NCI-H1436 (cell line): Measurements from ENCODE around the gene AP2M1.
A peak's percentile ranks its signal among the peaks of the same experiment; 100 is the strongest.

Experiments used
- DNase-seq: peaks from one replicate; lab custom pipeline; 2025; lab: John Stamatoyannopoulos, UW

The AP2M1 gene

GRCh38 chr3:184180165-184180564 is 5.5 kb downstream of the AP2M1 start:
- no peak for DNase-seq

- no peak for DNase-seq
Observed at GRCh38 chr3:184181596-184181995, 6.9 kb downstream of the AP2M1 start.

- DNase-seq, result no peak
Observed at GRCh38 chr3:184183679-184184078, 9.0 kb downstream of the AP2M1 start.

GRCh38 chr3:184184546-184185230 is 10.0 kb downstream of the AP2M1 start:
- DNase-seq, result no peak

GRCh38 chr3:184185461-184186183 is 11.0 kb downstream of the AP2M1 start:
- DNase-seq, result peak; percentile 100

GRCh38 chr3:184186184-184186901 is 11.7 kb downstream of the AP2M1 start, which contains the start of gene ABCF3:
ABCF3 (plus strand) TSS chr3:184186199; CDS start chr3:184186208, 9 bp downstream.
- no peak for DNase-seq

- DNase-seq, result no peak
Observed at GRCh38 chr3:184186902-184187207, 12.2 kb downstream of the AP2M1 start.

- no peak for DNase-seq
Observed at GRCh38 chr3:184188080-184188479, 13.4 kb downstream of the AP2M1 start.

GRCh38 chr3:184189421-184189820 is 14.8 kb downstream of the AP2M1 start:
- no peak for DNase-seq

- no peak for DNase-seq
Observed at GRCh38 chr3:184192889-184193288, 18.2 kb downstream of the AP2M1 start.

- DNase-seq, result no peak
Observed at GRCh38 chr3:184193991-184194539, 19.4 kb downstream of the AP2M1 start.

- no peak for DNase-seq
Observed at GRCh38 chr3:184196536-184196935, 21.9 kb downstream of the AP2M1 start.

- no peak for DNase-seq
Observed at GRCh38 chr3:184198509-184198908, 23.9 kb downstream of the AP2M1 start.

- no peak for DNase-seq
Observed at GRCh38 chr3:184200825-184201224, 26.2 kb downstream of the AP2M1 start.

- DNase-seq, result no peak
Observed at GRCh38 chr3:184203526-184203925, 28.9 kb downstream of the AP2M1 start.

- DNase-seq, result no peak
Observed at GRCh38 chr3:184209146-184209923, 34.7 kb downstream of the AP2M1 start.

GRCh38 chr3:184211297-184211696 is 36.6 kb downstream of the AP2M1 start:
- DNase-seq, result no peak

- DNase-seq, result no peak
Observed at GRCh38 chr3:184211718-184212117, 37.1 kb downstream of the AP2M1 start.

GRCh38 chr3:184218814-184219213 is 44.2 kb downstream of the AP2M1 start:
- DNase-seq, result no peak

GRCh38 chr3:184222521-184222920 is 47.9 kb downstream of the AP2M1 start:
- no peak for DNase-seq

- DNase-seq, result no peak
Observed at GRCh38 chr3:184223946-184224345, 49.3 kb downstream of the AP2M1 start.

- peak; percentile 48 for DNase-seq
Observed at GRCh38 chr3:184227481-184227935, 52.9 kb downstream of the AP2M1 start.
